Fibroblast of the aortic adventitia (primary cell): ENCODE results near the gene PFDN5. TPM values are rescaled to one million over a fixed set of nuclear protein-coding genes. Genes with fewer than 3 reads are reported as not detected.

Experiments used
- DNase-seq: peaks from one replicate; pipeline ENCODE4 v3.0.0-alpha.2; 2010; ENCODE audit warnings: low read depth
- H3K4me3 ChIP-seq: 2 replicates; pipeline ENCODE4 v1.5.1; 2011; ENCODE audit warnings: low read depth, mild to moderate bottlenecking, control low read depth, low read length, moderate library complexity
- CTCF ChIP-seq: IDR thresholded peaks from 2 replicates; pipeline ENCODE4 v1.5.1; 2011; ENCODE audit warnings: mild to moderate bottlenecking, low read length, control low read depth, inconsistent platforms; ENCODE audit not compliant: insufficient read depth
- total RNA-seq: library from RNA; depleted of rRNA; stranded (reverse); fragments of >200 nt; gene quantifications from 2 replicates; pipeline ENCODE4 v1.2.3, GENCODE V29; 2012; ENCODE audit warnings: low replicate concordance

The PFDN5 gene
- total RNA-seq, 1 donor, result 577 TPM

GRCh38 chr12:53258541-53259539 is 36.5 kb upstream of the PFDN5 start:
- DNase-seq, result no peak
- H3K4me3 ChIP-seq, result no peak overlapping the region
- TF ChIP-seq CTCF, result no peak

GRCh38 chr12:53259891-53260290 is 35.5 kb upstream of the PFDN5 start:
- H3K4me3 ChIP-seq, result no peak overlapping the region
- TF ChIP-seq CTCF, result no peak
- DNase-seq, result no peak

- H3K4me3 ChIP-seq, result no peak overlapping the region
- DNase-seq, result no peak
- no peak for TF ChIP-seq CTCF
These were observed 29.6 kb upstream of the PFDN5 start for GRCh38 chr12:53265783-53266182.

- no peak for TF ChIP-seq CTCF
- DNase-seq, result no peak
- H3K4me3 ChIP-seq, result peak overlapping the region; percentile 92
These were observed 27.9 kb upstream of the PFDN5 start for GRCh38 chr12:53267306-53267998.

GRCh38 chr12:53267999-53268629 is 27.2 kb upstream of the PFDN5 start, which contains the start of gene ESPL1:
Gene ESPL1, plus strand, starts transcription at chr12:53268299. Its CDS starts 468 bp downstream, at chr12:53268767.
- peak; percentile 68 for DNase-seq
- TF ChIP-seq CTCF, result peak; percentile 21

More at GRCh38 chr12:53267999-53268629, 27.2 kb upstream of the PFDN5 start, which contains the start of gene ESPL1:
- H3K4me3 ChIP-seq, result peak within 1 kb of the TSS; percentile 92
